Dermis microvascular lymphatic vessel endothelial cell (primary cell): Measurements from ENCODE around the gene CPO. TPM values are rescaled to one million over a fixed set of nuclear protein-coding genes. Genes with fewer than 3 reads are reported as not detected.
A peak's percentile ranks its signal among the peaks of the same experiment; 100 is the strongest.

Experiments used
- DNase-seq, 2 donors: peaks; one replicate each; pipeline versions ENCODE4 v3.0.0 to v3.0.0-alpha.2; 2010; ENCODE audit warnings: low read depth in 2 of 2
- total RNA-seq: library from RNA; depleted of rRNA; stranded (reverse); fragments of >200 nt; gene quantifications from 2 replicates; pipeline ENCODE4 v1.2.1, GENCODE V29; 2014

Gene CPO
- total RNA-seq, 1 donor from 2014 or later: not detected

GRCh38 chr2:206974551-206974950 is 35.2 kb downstream of the CPO start:
- DNase-seq: no peak

- DNase-seq: no peak
Observed at GRCh38 chr2:206978746-206979145, 39.4 kb downstream of the CPO start.

- no peak for DNase-seq
Observed at GRCh38 chr2:206979365-206979764, 40.0 kb downstream of the CPO start.

GRCh38 chr2:206979922-206980321 is 40.6 kb downstream of the CPO start:
- DNase-seq: no peak

- DNase-seq: no peak
Observed at GRCh38 chr2:206980413-206980812, 41.1 kb downstream of the CPO start.

GRCh38 chr2:206981086-206981674 is 41.9 kb downstream of the CPO start:
- no peak for DNase-seq

- peak; percentile 62 to 82 for DNase-seq
Observed at GRCh38 chr2:206981739-206982340, 42.5 kb downstream of the CPO start.

GRCh38 chr2:206982360-206982955 is 43.1 kb downstream of the CPO start:
- no peak for DNase-seq

- peak in 1 of 2 donors; percentile 3 for DNase-seq
Observed at GRCh38 chr2:206983161-206983859, 44.0 kb downstream of the CPO start.

GRCh38 chr2:206984206-206984605 is 44.9 kb downstream of the CPO start:
- DNase-seq: no peak

GRCh38 chr2:206986943-206987342 is 47.6 kb downstream of the CPO start:
- DNase-seq: no peak

- no peak for DNase-seq
Observed at GRCh38 chr2:206987810-206988209, 48.5 kb downstream of the CPO start.

- DNase-seq: no peak
Observed at GRCh38 chr2:206988884-206989283, 49.6 kb downstream of the CPO start.

GRCh38 chr2:206989311-206989710 is 50.0 kb downstream of the CPO start:
- peak; percentile 30 to 58 for DNase-seq

- DNase-seq: no peak
Observed at GRCh38 chr2:206990360-206990759, 51.0 kb downstream of the CPO start.

GRCh38 chr2:206991070-206991469 is 51.8 kb downstream of the CPO start:
- no peak for DNase-seq

GRCh38 chr2:206993396-206993911 is 54.1 kb downstream of the CPO start:
- no peak for DNase-seq

GRCh38 chr2:206993964-206994363 is 54.6 kb downstream of the CPO start:
- DNase-seq: no peak

GRCh38 chr2:206996556-206997065 is 57.3 kb downstream of the CPO start:
- DNase-seq: no peak

GRCh38 chr2:207008105-207008990 is 69.0 kb downstream of the CPO start:
- DNase-seq: peak in 1 of 2 donors; percentile 21

- peak in 1 of 2 donors; percentile 47 for DNase-seq
Observed at GRCh38 chr2:207012461-207012860, 73.1 kb downstream of the CPO start.
